COLO668 (cell line): Measurements from ENCODE around the gene MAP3K20.
A peak's percentile ranks its signal among the peaks of the same experiment; 100 is the strongest.
"Not testable (repeated sequence)": the region's sequence is repeated elsewhere in the genome, so short reads cannot be mapped to it uniquely, and the experiment has no call there.

Experiments
- DNase-seq: peaks from one replicate; lab custom pipeline; 2025; ENCODE audit not compliant: unreplicated experiment; lab: John Stamatoyannopoulos, UW

The MAP3K20 gene

GRCh38 chr2:173226899-173227698 is 151.5 kb downstream of the MAP3K20 start:
- peak; percentile 11 for DNase-seq

- no peak for DNase-seq
Observed at GRCh38 chr2:173229086-173229485, 153.4 kb downstream of the MAP3K20 start.

GRCh38 chr2:173230181-173230580 is 154.5 kb downstream of the MAP3K20 start:
- no peak for DNase-seq

- peak; percentile 53 for DNase-seq
Observed at GRCh38 chr2:173231042-173231441, 155.4 kb downstream of the MAP3K20 start.

GRCh38 chr2:173231465-173231864 is 155.8 kb downstream of the MAP3K20 start:
- DNase-seq: peak; percentile 17

- no peak for DNase-seq
Observed at GRCh38 chr2:173232956-173233744, 157.5 kb downstream of the MAP3K20 start.

- DNase-seq: no peak
Observed at GRCh38 chr2:173235947-173236803, 160.5 kb downstream of the MAP3K20 start.

- DNase-seq: no peak
Observed at GRCh38 chr2:173238385-173238784, 162.7 kb downstream of the MAP3K20 start.

GRCh38 chr2:173238831-173239230 is 163.2 kb downstream of the MAP3K20 start:
- DNase-seq: no peak

GRCh38 chr2:173239644-173240043 is 164.0 kb downstream of the MAP3K20 start:
- no peak for DNase-seq

- DNase-seq: no peak
Observed at GRCh38 chr2:173240083-173240482, 164.4 kb downstream of the MAP3K20 start.

- no peak for DNase-seq
Observed at GRCh38 chr2:173241643-173242042, 166.0 kb downstream of the MAP3K20 start.

- no peak for DNase-seq
Observed at GRCh38 chr2:173247156-173247555, 171.5 kb downstream of the MAP3K20 start.

- no peak for DNase-seq
Observed at GRCh38 chr2:173248381-173248780, 172.7 kb downstream of the MAP3K20 start.

- no peak for DNase-seq
Observed at GRCh38 chr2:173249661-173250641, 174.3 kb downstream of the MAP3K20 start.

- no peak for DNase-seq
Observed at GRCh38 chr2:173251225-173251624, 175.6 kb downstream of the MAP3K20 start.

GRCh38 chr2:173252581-173252980 is 176.9 kb downstream of the MAP3K20 start:
- no peak for DNase-seq

GRCh38 chr2:173254659-173255058 is 179.0 kb downstream of the MAP3K20 start:
- DNase-seq: no peak

GRCh38 chr2:173258701-173259100 is 183.1 kb downstream of the MAP3K20 start:
- no peak for DNase-seq

- DNase-seq: not testable (repeated sequence)
Observed at GRCh38 chr2:173262356-173262755, 186.7 kb downstream of the MAP3K20 start.
